K562 (cell line): ENCODE data around the gene STUB1. TPM values are rescaled to one million over a fixed set of nuclear protein-coding genes. Genes with fewer than 3 reads are reported as not detected.

Experiments used
- ATAC-seq: fragments of 200-7000 bp; cut with Tn5 transposase; 3 replicates; pipeline ENCODE4 v1.9.1; 2020; ENCODE audit warnings: moderate library complexity
- BruUV-seq: library from RNA; stranded (reverse); fragments of 400-500 nt; replicated peaks from 2 replicates; lab custom pipeline; 2021; lab: Mats Ljungman, UMichigan
- CTCF ChIA-PET: fragments of 300-600 bp; formaldehyde crosslinking; extraction: SDS; loops from one replicate; lab custom pipeline; 2021; ENCODE audit warnings: low intra/inter-chr PET ratio; lab: Yijun Ruan, JAX
- POLR2A ChIA-PET: fragments of 300-600, 350-650 bp; sonication (Branson Sonifier 250); formaldehyde crosslinking; extraction: SDS; loops from one replicate; lab custom pipeline; 2021; ENCODE audit warnings: antibody characterized with exemption, inconsistent platforms; lab: Yijun Ruan, JAX
- DNase-seq, 4 experiments: peaks; one replicate each; pipeline versions ENCODE4 v3.0.0 to v3.0.0-alpha.2; 2011 to 2018; ENCODE audit warnings: low spot score in 3 of 4, mixed read lengths in 3 of 4; ENCODE audit errors: extremely low read depth in 1 of 4
- FAIRE-seq: peaks from 2 replicates; lab custom pipeline; 2011; peaks lifted over from hg19 to GRCh38; lab: Jason Lieb, UNC
- H2AFZ ChIP-seq: 2 replicates; pipeline ENCODE4 v1.6.0; 2011; ENCODE audit warnings: low read depth, low read length, control low read depth, inconsistent platforms
- H3K27ac ChIP-seq: fragments of 200-600 bp; 3 replicates; pipeline ENCODE4 v1.8.0; 2011; ENCODE audit warnings: low read depth, mild to moderate bottlenecking, control low read depth, inconsistent platforms, low read length, moderate library complexity, mixed read lengths; ENCODE audit errors: extremely low read depth
- H3K27me3 ChIP-seq, 2 experiments: fragments of 300-600 bp in 1 of 2; 2 replicates in 1 of 2; 3 replicates in 1 of 2; pipeline versions ENCODE4 v1.6.0 to v1.8.0; 2011; ENCODE audit warnings: inconsistent platforms in 2 of 2, low read length in 2 of 2, mild to moderate bottlenecking in 1 of 2, mixed read lengths in 1 of 2, moderate library complexity in 1 of 2; ENCODE audit not compliant: control insufficient read depth in 2 of 2, insufficient read depth in 2 of 2
- H3K36me3 ChIP-seq: fragments of 300-600 bp; 3 replicates; pipeline ENCODE4 v1.8.0; 2011; ENCODE audit warnings: mild to moderate bottlenecking, low read length, inconsistent platforms; ENCODE audit not compliant: control insufficient read depth, insufficient read depth
- H3K4me1 ChIP-seq, 2 experiments: fragments of 200-600 bp in 1 of 2; replicated peaks in 1 of 2; 2 replicates in 1 of 2; 3 replicates in 1 of 2; pipeline versions ENCODE4 v1.5.1 to v1.8.0; 2011; ENCODE audit warnings: inconsistent platforms in 2 of 2, low read length in 2 of 2, mild to moderate bottlenecking in 1 of 2, mixed read lengths in 1 of 2, moderate library complexity in 1 of 2; ENCODE audit not compliant: control insufficient read depth in 2 of 2, insufficient read depth in 2 of 2
- H3K4me2 ChIP-seq: 2 replicates; pipeline ENCODE4 v1.6.1; 2011; ENCODE audit warnings: low read length, control low read depth, inconsistent platforms, mixed read lengths; ENCODE audit not compliant: insufficient read depth
- H3K4me3 ChIP-seq: fragments of 200-600 bp; sonication (generic), shearing (Covaris generic); 2 replicates; pipeline ENCODE4 v1.5.1; 2016; ENCODE audit warnings: control low read depth, inconsistent platforms
- H3K79me2 ChIP-seq: fragments of 200-600 bp; 3 replicates; pipeline ENCODE4 v1.8.0; 2011; ENCODE audit warnings: low read length, inconsistent platforms; ENCODE audit not compliant: control insufficient read depth, insufficient read depth
- H3K9ac ChIP-seq, 2 experiments: 2 replicates each; pipeline versions ENCODE4 v1.6.0 to v1.6.1; 2011; ENCODE audit warnings: low read depth in 2 of 2, low read length in 2 of 2, control low read depth in 1 of 2, inconsistent platforms in 1 of 2, mild to moderate bottlenecking in 1 of 2, mixed read lengths in 1 of 2; ENCODE audit not compliant: insufficient read depth in 1 of 2
- H3K9me1 ChIP-seq: one replicate; pipeline ENCODE4 v1.6.0; 2011; ENCODE audit warnings: inconsistent platforms, mild to moderate bottlenecking, low read length, moderate library complexity; ENCODE audit not compliant: control insufficient read depth, insufficient read depth
- H3K9me3 ChIP-seq: replicated peaks from 2 replicates; pipeline ENCODE4 v1.5.1; 2011; ENCODE audit warnings: low read depth, low read length, inconsistent platforms; ENCODE audit not compliant: control insufficient read depth, insufficient read depth
- H4K20me1 ChIP-seq: replicated peaks from 2 replicates; pipeline ENCODE4 v1.6.1; 2011; ENCODE audit warnings: low read length, inconsistent platforms, mixed read lengths; ENCODE audit not compliant: control insufficient read depth, insufficient read depth
- CBFA2T2 ChIP-seq: fragments of 450-650 bp; conservative IDR thresholded peaks from 2 replicates; pipeline ENCODE4 v1.6.1; 2017; ENCODE audit warnings: mild to moderate bottlenecking
- MAX ChIP-seq: sonication (generic); formaldehyde crosslinking; IDR thresholded peaks from 2 replicates; pipeline ENCODE4 v1.9.0; 2022; ENCODE audit warnings: mild to moderate bottlenecking, missing genetic modification reagents
- U2AF1 ChIP-seq: fragments of 200-400 bp; formaldehyde crosslinking; optimal IDR thresholded peaks from 2 replicates; pipeline ENCODE3; 2017; ENCODE audit warnings: mild to moderate bottlenecking, low read depth, low read length, moderate library complexity
- ZC3H8 ChIP-seq: fragments of 450-650 bp; IDR thresholded peaks from 2 replicates; pipeline ENCODE4 v1.6.1; 2017
- ZNF134 ChIP-seq: fragments of 250-450 bp; sonication (Bioruptor Pico); conservative IDR thresholded peaks from 2 replicates; pipeline ENCODE4 v1.4.0; 2020
- ZNF24 ChIP-seq: fragments of 450-650 bp; IDR thresholded peaks from 2 replicates; pipeline ENCODE4 v1.6.1; 2016
- ZZZ3 ChIP-seq: fragments of 450-650 bp; IDR thresholded peaks from 2 replicates; pipeline ENCODE4 v1.6.1; 2016; ENCODE audit warnings: antibody characterized with exemption, mild to moderate bottlenecking, moderate library complexity
- WGBS: fragments of 100-300 bp; shearing (Covaris generic); methylation state at CpG from one replicate; pipeline ENCODE4 v1.1.6; 2016; ENCODE audit warnings: low coverage, mixed read lengths; ENCODE audit not compliant: insufficient coverage; ENCODE audit errors: missing lambda C conversion rate; 5-methylcytosine and 5-hydroxymethylcytosine counted together
- in situ Hi-C: fragments of 300-500 bp; cut with MboI; formaldehyde crosslinking; loops from 4 replicates; pipeline ENCODE4 v1.15.0; 2018; ENCODE audit warnings: inconsistent platforms, mixed read lengths
- intact Hi-C: fragments of 100-400 bp; cut with micrococcal nuclease; formaldehyde crosslinking; loops from 2 replicates; pipeline ENCODE4 v1.14.2; 2022
- polyA plus RNA-seq, 8 experiments: library from polyadenylated mRNA; depleted of rRNA in 4 of 8; stranded (reverse) in 5 of 8; unstranded in 3 of 8; fragments of >200 nt; fragmentation: Nextera tagmentation in 2 of 8; fragmentation: Illumina TruSeq in 1 of 8; extraction: Ambion mirVana in 2 of 8; extraction: Trizol in 1 of 8; gene quantifications; 2 replicates each; pipeline versions ENCODE4 v1.2.1 to v1.2.3, GENCODE V29; 2011 to 2014; ENCODE audit warnings: inconsistent platforms in 1 of 8, missing spikeins in 1 of 8
- total RNA-seq, 7 experiments: library from RNA; depleted of rRNA in 6 of 7; stranded (reverse); fragments of >200 nt in 6 of 7; fragmentation: Illumina TruSeq in 2 of 7; extraction: Trizol in 2 of 7; gene quantifications; 2 replicates each; pipeline versions ENCODE4 v1.2.1 to v1.2.3, GENCODE V29; 2011 to 2021; ENCODE audit warnings: low replicate concordance in 1 of 7

Gene STUB1
- total and polyA plus RNA-seq, 9 of the 15 experiments (the other 6 are each of a cell fraction or from before 2014, with no cell fraction given) = 10.6 to 251 (median 152) TPM

GRCh38 chr16:702341-702740, 22.1 kb downstream of the STUB1 start:
- peaks cover 0 to 66% of the 10 kb centered on the region in 2 experiments; a peak in 3 of 5 replicates for H3K4me1 ChIP-seq
- no TSS peak for BruUV-seq
- H3K36me3 ChIP-seq = no peaks in the 10 kb centered on the region
- CTCF ChIA-PET = no interaction called here
- H3K27ac ChIP-seq = no peak overlapping the region
- TF ChIP-seq ZNF134 (CRISPR knock-in tag) = no peak
- TF ChIP-seq ZNF24 = peak; percentile 91
- ATAC-seq (no peak), DNase-seq (no peak), FAIRE-seq (peak; percentile 32)
- no peak overlapping the region for H3K4me3 ChIP-seq
- H3K9me3 ChIP-seq = no peaks in the 10 kb centered on the region
- H3K9me1 ChIP-seq = peaks cover 6% of the 10 kb centered on the region
- intact Hi-C loops (no loop called here), in situ Hi-C loops (no loop called here)
- H3K79me2 ChIP-seq = no peaks in the 10 kb centered on the region
- no peak overlapping the region for H2AFZ ChIP-seq
- peaks cover 15 to 67% of the 10 kb centered on the region in 2 experiments; a peak in 4 of 5 replicates for H3K27me3 ChIP-seq
- 18% methylated on average over 19 of the region's 19 CpGs for WGBS
- H3K4me2 ChIP-seq = no peak overlapping the region
- no peak overlapping the region for H3K9ac ChIP-seq
- POLR2A ChIA-PET = interaction anchor here (0.8 kb wide), 1 partner anchor 13 kb away, joined by 3 read pairs; no protein-coding TSS in a partner anchor
- H4K20me1 ChIP-seq = peaks cover 28% of the 10 kb centered on the region

- intact Hi-C loops = no loop called here
- Histone ChIP-seq H3K4me1 (peaks cover 0 to 67% of the 10 kb centered on the region in 2 experiments; a peak in 3 of 5 replicates), H4K20me1 (peaks cover 32% of the 10 kb centered on the region), H2AFZ (no peak overlapping the region), H3K27me3 (peaks cover 13 to 67% of the 10 kb centered on the region in 2 experiments; a peak in 4 of 5 replicates), H3K79me2 (no peaks in the 10 kb centered on the region), H3K4me3 (no peak overlapping the region), H3K9me3 (no peaks in the 10 kb centered on the region), H3K4me2 (no peak overlapping the region), H3K9me1 (peaks cover 6% of the 10 kb centered on the region), H3K9ac (peak overlapping the region in 1 of 2 experiments; percentile 22; a peak in 1 of 4 replicates), H3K36me3 (no peaks in the 10 kb centered on the region), H3K27ac (no peak overlapping the region)
- DNase-seq (no peak), ATAC-seq (no peak), FAIRE-seq (no peak)
- 44% methylated on average over 12 of the region's 12 CpGs for WGBS
- in situ Hi-C loops = no loop called here
- POLR2A ChIA-PET = interaction anchor here (0.6 to 1.4 kb wide), 3 partner anchors 17 to 107 kb away, joined by 3 to 5 read pairs (median 3); partner anchors contain the start of genes ANTKMT and CIAO3
- TF ChIP-seq ZC3H8 = no peak
- peak; percentile 29; the same call in 1 of the 2 replicates for TF ChIP-seq MAX
- TF ChIP-seq U2AF1 = no peak
- no peak for TF ChIP-seq ZZZ3
- TF ChIP-seq CBFA2T2 = no peak
- CTCF ChIA-PET = no interaction called here
- BruUV-seq = no TSS peak
These were observed 23.2 kb downstream of the STUB1 start for GRCh38 chr16:703406-703805.
